Fibroblast of peridontal ligament (primary cell): ENCODE data around the gene PUS1.

Source experiments
- DNase-seq: peaks from one replicate; pipeline ENCODE4 v3.0.0-alpha.2; 2010; ENCODE audit errors: extremely low read depth

Gene PUS1

DNA sequence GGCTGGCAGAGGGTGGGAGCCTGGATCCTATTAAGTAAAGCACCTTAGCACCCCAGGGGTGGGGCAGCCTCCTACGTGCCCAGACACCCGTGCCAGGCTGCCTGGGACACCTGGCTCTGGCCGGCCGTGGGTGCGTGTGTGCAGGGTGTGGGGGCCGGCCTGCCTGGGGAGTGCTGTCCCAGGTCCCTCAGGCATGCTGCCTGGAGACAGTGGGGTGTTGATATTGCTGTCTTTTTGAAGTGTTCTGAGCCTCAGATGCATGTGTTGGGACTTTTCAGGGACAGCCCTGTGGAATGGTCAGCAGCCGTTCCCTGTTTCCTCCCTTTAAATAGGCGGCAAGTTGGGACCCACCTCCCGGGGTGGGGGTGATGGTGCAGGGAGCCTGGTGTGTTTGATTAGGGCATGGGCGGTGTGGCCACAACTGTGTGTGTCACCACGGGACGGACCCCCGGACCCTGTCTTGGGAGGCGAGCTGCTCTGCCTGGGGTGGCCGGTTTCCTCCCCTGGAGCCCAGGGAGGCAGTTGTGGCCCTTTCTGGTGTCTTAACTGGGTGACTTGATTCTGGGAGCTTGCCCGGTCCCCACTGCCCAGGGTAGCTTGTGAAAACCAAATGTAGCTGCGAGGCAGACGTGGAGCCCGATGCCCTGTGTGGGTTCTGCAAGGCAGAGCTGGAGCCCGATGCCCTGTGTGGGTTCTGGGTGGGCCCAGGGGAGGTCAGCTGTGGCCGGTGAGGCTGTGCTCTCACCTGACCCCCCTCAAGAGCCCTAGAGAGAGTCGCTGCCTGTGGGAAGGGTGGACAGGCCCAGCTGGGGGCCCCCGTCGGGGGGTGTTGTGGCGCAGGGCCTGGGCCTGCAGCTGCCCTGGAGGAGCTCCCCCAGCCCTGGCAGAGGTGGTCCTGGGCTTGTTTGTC, 26.5 kb upstream of the PUS1 start:
- no peak for DNase-seq

DNA sequence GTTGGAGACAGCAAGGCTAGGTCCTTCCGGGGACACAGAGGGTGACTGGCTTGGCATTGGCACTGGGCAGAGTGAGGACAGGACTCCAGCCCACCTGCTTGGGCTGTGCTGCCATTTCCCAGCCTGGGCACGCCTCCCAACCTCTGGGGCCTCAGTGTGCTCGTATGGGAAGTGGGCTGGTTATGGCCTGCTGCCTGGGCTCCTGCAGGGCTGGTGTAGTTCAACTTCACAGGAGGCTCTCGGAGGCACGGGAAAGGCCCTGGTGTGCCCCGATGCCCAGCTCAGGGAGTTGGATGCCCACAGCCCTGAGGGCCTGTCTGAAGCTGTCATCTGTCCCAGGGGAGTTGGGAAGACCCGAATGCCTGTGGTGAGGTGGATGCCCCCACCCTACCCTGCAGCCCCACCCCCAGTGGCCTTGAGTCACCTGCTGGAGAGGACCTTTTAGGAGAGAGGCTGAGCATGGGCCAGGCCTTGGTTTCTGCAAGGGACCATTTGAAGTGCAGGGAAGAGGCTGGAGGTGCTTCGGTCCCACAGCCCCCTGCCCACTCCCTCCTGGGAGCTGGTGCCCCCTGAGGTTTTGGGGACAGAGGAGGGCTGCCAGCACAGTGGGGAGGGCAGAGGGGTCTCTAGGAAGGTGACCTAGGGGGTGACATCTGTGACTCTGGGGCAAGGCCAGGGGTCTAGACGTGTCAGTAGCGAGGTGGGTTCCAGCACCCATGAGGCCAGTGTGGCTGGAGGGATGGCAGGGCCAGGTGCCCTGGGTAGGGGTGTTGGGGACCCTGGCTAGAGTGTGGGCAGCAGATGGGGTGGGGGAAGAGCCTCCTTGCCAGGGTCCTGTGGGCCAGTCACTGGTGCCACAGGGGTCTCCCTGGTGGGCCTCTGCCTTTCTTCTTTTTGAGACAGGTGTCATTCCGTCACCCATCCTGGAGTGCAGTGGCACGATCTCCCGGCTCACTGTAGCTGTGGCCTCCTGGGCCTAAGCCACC, 25.5 kb upstream of the PUS1 start:
- DNase-seq, result no peak

DNA sequence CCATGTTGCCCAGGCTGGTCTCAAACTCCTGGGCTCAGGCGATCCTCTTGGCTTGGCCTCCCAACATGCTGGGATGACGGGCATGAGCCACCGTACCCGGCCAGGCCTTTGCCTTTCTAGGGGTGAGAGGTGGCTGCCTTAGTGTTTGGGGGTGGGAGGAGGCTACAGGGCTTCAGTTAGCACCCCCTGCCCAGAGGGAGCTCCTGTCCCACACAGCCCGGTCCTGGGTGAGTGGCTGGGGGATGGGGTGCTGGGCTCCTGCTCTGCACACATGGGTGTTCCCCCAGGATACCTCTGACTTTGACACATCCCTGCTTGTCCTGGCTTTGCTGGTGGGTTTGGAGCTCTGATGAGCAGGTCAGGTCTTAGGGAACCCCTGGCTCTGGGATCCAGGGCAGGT, 24.7 kb upstream of the PUS1 start:
- no peak for DNase-seq

DNA sequence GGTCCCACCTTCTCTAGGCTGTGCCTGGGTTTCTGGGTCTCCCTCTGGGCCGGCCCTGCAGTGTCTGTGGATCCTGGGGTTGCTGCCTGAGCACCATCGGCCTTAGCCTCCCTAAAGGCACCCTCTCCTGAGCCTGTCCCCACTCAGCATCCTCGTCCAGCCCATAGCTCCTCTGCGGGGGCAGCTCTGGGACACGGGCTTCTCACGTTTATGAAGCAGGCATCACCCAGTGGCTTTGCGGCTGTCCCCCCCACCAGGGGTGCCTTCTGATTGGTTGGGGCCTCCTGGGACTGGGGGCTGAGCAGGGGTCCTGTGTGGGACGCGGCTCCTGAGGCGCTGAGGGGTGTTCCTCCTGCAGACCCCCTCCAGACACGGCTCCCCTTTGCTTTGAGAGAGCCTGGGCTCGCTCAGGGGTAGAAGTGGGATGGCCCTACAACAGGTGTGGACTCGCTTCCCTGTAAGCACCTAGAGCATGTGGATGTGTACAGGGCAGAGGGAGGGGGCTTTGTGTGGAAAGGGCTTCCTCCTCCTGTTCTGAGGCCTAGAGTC, 23.9 kb upstream of the PUS1 start:
- DNase-seq, result no peak

DNA sequence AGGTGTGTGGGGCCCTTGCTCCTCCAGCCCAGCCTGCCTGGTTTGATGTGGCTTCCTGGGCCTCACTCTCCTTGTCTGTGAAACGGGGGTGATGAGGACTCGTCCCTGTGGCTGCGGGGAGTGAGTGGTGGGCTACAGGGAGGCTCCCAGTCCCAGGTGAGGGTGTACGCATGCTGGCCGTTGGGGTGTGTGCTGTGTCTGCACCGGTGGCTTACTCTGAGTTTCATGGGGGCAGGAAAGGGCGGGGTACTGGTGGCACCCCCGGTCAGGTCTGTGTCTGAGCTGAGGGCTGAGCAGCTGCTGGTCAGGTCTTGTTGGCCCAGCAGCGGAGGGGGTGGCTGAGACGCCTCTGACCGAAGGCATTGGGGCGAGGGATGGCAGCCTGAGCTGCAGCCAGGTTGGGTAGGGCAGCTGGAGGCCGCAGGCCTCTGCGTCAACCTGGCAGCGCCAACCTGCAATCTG, 23.4 kb upstream of the PUS1 start:
- DNase-seq, result no peak

DNA sequence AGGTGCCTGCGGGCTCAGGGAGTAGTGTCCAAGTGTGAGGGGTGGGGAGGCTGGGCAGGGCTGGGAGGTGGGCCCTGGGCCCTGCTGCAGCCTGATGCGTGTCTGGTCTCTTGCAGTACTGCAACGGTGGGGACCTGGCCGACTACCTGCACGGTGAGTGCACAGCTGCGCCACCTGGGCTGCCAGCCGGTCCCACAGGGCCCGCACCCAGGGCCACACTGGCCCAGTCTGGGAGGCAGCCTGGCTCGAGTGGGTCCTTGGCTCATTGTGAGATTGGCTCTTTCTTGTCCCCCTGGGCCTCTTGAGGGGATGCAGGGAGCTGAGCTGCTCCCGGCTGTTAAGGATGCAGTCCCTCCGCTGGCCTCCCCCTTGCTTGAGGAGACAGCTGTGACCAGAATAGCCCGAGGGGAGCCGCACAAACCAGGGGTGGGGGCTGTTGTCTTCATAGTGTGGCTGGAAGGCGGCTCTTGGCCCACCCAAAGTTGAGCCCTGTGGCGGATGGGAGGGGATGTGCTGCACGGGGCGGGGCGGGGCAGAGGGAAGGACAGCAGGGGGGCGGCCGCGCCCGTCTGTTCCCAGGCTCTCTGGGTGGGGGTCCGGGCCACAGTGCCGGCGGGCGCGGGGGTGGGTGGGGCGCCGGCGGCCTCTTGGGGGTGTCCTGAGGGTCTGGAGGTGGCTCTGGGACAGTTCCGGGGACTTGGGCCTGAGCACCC, 21.5 kb upstream of the PUS1 start:
- DNase-seq, result no peak

DNA sequence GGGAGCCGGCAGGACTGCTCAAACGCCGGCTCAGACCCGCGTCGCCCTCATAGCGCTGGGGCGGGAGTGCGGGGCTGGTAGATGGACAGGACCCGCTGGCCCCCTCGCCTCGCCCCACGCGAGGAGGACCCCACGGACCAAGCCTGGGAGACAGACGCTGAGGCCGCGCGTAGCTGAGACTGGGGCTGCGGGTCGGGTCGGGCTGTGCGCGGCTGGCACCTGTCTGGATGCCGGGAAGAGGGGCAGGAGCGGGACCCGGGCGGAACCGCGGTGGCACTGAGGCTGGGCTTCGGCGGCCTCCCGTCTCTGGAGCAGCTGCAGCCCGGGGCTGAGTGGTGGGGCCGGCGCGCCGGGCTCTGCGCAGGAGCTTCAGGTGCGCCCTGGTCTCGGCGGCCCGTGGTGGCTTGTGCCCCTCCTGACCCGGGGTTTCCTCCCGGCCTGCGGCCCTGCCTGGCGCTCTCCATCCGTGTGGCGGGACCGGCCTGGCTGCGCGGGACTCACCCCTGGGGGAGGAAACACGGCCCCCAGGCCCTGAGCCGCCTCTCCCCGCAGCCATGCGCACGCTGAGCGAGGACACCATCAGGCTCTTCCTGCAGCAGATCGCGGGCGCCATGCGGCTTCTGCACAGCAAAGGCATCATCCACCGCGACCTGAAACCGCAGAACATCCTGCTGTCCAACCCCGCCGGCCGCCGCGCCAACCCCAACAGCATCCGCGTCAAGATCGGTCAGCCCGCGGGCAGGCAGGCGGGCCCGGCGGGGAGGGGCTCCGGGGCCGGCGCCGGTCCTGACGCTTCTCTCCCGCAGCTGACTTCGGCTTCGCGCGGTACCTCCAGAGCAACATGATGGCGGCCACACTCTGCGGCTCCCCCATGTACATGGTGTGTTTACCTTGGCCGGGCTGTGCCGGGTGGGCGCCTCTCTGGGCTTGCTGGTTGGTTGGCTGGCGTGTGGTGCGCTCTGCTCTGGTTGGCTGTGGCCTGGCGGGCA, 20.7 kb upstream of the PUS1 start:
- DNase-seq, result no peak

DNA sequence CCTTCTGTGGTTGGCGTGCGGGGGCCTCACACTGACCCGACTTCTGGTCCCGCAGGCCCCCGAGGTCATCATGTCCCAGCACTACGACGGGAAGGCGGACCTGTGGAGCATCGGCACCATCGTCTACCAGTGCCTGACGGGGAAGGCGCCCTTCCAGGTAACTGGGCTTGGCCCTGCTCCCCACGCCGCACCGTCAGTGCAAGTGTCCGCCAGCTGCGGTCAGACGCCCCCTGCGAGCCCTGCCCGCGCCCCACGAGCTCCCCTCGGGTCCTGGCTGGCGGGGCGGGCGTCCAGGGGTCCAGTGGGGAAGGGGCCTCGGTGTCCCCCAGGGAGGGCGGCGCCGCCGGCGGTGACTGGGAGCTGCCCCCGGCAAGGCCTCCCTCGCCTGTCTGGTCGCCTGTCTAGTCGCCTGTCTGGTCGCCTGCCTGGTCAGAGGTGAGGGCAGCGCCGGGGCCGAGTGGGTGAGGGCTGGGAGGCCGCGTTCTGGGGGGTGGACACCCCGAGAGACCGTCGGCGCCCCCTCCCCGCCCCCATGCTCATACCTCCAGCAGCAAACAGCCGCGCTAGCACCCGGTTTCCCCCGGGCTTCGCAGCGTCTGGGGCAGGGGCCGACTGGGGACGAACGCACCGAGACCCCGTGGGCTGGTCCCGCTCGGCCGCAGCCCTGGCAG, 19.9 kb upstream of the PUS1 start:
- DNase-seq, result no peak

DNA sequence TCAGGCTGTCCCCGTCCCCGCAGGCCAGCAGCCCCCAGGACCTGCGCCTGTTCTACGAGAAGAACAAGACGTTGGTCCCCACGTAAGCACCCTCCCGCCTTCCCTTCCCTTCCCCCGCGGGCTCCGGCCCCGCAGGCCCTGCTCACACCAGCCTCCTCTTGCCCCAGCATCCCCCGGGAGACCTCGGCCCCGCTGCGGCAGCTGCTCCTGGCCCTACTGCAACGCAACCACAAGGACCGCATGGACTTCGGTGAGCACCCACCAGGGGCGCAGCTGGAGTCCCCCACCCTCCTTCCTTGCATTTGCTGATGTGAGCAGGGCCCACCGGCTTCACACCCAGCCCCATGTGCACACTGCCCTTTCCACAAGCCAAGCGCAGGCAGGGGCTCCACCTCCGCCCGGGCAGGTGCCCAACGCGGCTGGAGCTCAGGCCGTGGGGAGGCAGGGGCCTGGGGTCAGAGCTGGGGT, 19.3 kb upstream of the PUS1 start:
- DNase-seq, result no peak

DNA sequence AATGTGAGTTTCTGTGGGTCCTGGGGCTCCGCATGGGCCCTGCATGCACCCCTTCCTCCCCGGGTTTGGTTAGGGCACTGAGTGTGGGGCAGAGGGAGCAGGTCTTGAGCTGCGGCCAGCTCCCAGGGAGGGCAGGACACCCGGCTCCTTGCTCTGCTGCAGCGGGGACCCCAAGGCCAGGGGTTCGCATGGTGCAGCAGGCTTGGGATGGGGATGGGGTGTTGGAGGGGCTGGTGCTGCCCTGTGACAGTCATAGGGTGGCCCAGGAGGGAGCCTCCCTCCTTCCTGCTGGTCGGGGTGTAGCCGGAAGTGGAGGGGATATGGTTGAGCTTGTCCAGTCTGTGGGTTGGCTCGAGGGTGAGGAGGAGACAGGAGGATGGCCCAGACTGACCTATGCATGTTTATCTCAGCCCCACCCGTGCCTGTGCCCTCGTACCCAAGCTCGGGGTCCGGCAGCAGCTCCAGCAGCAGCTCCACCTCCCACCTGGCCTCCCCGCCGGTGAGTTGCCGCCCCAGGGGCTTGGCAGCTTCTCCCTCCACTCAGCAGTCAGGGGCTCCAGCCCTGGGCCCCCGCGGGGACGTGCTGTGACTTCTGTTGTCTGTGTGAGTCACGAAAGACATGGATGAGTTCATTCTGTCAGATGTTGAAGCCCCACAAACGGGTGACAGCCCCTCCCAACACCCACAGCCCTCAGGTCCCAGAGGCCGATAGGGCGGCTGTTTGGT, 18.6 kb upstream of the PUS1 start:
- no peak for DNase-seq

DNA sequence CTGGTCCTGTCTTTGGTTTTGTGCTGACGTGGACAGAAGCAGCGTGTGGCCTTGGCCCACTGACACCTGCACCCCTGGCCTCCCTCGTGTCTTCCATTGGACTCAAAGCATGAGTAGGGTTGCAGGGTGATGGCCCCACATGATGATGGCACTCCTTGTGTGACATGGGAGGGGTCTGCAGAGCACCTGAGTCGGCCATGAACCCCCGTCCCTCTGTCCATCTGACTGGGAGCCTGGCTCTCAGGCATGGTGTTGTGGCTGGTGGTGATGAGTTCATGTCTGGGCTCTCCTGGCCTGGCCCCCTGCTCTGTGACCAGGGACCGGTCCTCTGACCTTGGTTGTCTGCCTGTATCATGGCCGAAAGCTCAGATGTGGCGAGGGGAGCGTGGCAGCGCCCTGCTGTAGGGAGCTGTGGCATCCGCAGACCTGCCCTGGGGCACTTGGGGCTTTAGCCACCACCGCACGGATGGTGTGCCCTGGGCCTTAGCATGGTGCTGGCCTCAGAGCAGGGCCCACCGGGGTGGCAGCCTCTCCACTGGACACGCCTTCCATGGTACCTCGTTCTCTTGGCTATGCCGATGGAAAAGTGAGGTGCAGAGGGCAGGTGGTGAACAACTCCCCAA, 17.9 kb upstream of the PUS1 start:
- no peak for DNase-seq

DNA sequence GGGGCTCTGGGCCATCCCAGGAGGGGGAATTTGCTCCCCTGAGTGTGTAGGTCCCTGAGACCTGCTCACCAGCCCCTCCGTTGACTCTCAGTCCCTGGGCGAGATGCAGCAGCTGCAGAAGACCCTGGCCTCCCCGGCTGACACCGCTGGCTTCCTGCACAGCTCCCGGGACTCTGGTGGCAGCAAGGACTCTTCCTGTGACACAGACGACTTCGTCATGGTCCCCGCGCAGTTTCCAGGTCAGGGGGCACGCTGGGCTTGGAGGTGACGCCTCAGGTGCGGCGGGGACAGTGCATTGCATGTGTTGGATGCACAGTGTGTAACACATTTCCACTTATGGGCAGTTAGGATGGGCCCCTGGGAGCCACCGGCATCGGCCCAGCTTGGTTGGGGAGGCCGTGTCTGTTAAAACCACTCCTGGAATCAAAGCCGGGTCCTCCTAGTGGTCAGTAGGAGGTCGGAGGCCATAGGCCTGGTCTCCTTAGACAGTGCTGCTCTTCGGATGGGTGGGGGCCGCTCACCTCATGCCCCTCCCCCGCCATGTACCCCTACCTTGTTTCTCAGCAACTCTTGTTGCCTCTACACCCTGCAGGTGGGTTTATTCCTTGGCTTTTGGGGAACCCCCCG, 17.1 kb upstream of the PUS1 start:
- DNase-seq, result no peak

DNA sequence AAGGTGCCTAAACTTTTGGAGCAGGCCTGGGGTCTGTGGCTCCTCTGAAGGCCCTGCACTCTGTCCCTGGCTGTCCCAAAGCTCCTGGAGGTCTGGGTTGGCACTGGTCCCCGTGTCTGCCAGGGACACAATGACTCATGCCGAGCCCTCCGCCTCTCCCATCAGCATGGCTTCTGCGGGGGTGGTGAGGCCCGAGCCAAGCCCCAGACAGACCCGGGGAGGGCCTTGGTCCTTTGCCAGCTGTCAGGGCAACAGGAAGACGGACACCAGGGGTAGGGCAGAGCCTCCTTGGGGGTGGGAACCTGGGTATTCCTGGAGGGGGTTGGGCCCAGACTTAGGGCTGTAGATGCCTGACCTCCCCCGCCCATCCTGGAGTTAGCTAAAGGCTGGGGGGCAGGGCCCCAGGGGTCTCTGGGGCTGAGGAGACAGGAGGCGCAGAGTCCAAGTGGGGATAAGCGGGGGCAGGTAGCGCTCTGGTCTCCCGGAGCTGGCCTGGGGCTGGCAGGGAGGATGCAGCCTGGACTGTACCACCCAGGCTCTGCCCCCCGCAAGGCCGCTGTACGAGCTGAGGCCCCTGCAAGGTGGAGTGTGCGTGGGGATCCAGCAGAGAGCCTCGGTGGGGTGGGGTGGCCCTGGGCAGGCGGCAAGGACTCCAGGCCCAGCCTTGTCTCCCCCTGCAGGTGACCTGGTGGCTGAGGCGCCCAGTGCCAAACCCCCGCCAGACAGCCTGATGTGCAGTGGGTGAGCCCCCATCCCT, 16.4 kb upstream of the PUS1 start:
- peak; percentile 44 for DNase-seq

DNA sequence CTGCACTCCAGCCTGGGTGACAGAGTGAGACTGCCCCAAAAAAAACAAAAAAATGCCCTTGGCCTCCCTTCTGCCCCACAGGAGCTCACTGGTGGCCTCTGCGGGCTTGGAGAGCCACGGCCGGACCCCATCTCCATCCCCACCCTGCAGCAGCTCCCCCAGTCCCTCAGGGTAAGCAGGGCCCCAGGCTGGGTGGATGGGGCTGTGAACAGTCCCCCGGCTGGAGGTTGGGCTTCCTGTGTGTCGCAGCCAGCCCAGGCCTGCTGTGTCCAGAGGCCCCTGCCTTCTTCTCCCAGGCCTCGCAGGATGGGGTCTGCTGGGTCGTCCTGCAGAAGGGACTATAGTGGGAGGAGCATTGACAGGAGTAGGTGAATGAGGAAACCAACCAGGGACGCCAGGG, 15.4 kb upstream of the PUS1 start:
- no peak for DNase-seq

DNA sequence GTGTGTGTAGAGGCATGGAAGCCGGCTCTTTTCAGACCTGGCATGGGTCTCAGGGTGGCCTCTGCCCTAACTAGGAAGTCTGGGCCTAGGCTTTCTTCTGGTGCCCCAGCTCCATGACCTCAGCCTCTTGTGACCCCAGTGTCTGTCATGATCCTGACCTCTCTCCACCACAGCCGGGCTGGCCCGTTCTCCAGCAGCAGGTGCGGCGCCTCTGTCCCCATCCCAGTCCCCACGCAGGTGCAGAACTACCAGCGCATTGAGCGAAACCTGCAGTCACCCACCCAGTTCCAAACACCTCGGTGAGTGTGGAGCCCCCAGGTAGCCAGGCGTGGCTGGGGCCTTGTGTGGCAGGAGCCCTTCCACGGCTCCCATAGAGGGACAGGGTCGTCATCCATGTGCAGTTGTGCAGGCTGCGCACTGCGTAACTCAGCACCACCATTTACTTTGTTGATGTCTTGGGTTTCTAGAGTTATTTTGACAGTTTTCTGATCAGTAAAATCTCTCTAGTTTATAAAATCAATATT, 14.8 kb upstream of the PUS1 start:
- DNase-seq, result no peak

DNA sequence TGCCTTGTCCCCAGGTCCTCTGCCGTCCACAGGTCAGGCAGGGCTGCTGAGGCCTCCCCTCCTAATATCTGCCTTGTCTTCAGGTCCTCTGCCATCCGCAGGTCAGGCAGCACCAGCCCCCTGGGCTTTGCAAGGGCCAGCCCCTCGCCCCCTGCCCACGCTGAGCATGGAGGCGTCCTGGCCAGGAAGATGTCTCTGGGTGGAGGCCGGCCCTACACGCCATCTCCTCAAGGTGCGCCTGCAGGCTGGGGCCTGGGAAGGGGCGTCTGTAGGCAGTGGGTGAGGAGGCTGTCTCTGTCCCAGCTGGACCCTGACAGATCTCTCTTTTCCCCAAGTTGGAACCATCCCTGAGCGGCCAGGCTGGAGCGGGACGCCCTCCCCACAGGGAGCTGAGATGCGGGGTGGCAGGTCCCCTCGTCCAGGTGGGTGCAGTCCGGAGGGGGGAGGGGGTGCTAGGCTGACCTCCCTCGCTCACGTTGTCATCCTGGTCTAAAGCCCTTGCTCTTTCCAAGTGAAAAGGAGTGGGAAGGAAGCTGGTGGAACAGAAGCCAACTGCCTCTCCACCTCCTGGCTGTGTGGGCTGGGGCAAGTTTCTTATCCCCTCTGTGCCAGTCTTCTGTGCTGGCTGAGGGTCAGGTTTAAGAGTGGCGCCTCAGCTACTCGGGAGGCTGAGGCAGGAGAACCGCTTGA, 13.9 kb upstream of the PUS1 start:
- no peak for DNase-seq
